Ishikawa (cell line): ENCODE data around the gene TMEM52B.

ENCODE experiments used
- CEBPB ChIP-seq: IDR thresholded peaks from 2 replicates; pipeline ENCODE4 v1.6.1; 2012
- EP300 ChIP-seq: IDR thresholded peaks from 2 replicates; pipeline ENCODE4 v1.6.1; 2012; ENCODE audit warnings: borderline replicate concordance
- TCF12 ChIP-seq: IDR thresholded peaks from 2 replicates; pipeline ENCODE4 v1.6.1; 2012; ENCODE audit warnings: low read depth
- TEAD4 ChIP-seq: IDR thresholded peaks from 2 replicates; pipeline ENCODE4 v1.6.1; 2012
- YY1 ChIP-seq: IDR thresholded peaks from 2 replicates; pipeline ENCODE4 v1.6.1; 2012; ENCODE audit warnings: low read depth

GRCh38 chr12:10182354-10183049 lies 3.7 kb downstream of the TMEM52B start:
- TF ChIP-seq YY1 (no peak), TEAD4 (no peak), TCF12 (no peak), EP300 (no peak), CEBPB (no peak)
